GM23338 (cell line): ENCODE data around the gene TMEM87B. TPM values are rescaled to one million over a fixed set of nuclear protein-coding genes. Genes with fewer than 3 reads are reported as not detected.

Experiments used
- ATAC-seq: fragments of 200-7000 bp; cut with Tn5 transposase; 3 replicates; pipeline ENCODE4 v1.9.1; 2020
- DNase-seq: peaks from one replicate; pipeline ENCODE4 v3.0.0-alpha.2; 2015; ENCODE audit warnings: low spot score
- H2AFZ ChIP-seq: fragments of 200-600 bp; sonication (generic); 2 replicates; pipeline ENCODE4 v1.8.0; 2016; ENCODE audit warnings: antibody characterized with exemption, mild to moderate bottlenecking, moderate library complexity
- H3F3A ChIP-seq: fragments of 200-600 bp; sonication (generic); replicated peaks from 2 replicates; pipeline ENCODE4 v1.8.0; 2017; ENCODE audit warnings: antibody characterized with exemption, mixed run types, low read depth
- H3K27ac ChIP-seq: fragments of 200-600 bp; sonication (generic); 2 replicates; pipeline ENCODE4 v1.6.1; 2016; ENCODE audit warnings: low read depth
- H3K27me3 ChIP-seq: fragments of 200-600 bp; sonication (generic); 2 replicates; pipeline ENCODE4 v1.8.0; 2016; ENCODE audit warnings: mild to moderate bottlenecking, mixed run types, moderate library complexity; ENCODE audit not compliant: insufficient read depth
- H3K36me3 ChIP-seq: fragments of 200-600 bp; sonication (generic); 2 replicates; pipeline ENCODE4 v1.8.0; 2016; ENCODE audit warnings: mild to moderate bottlenecking; ENCODE audit not compliant: insufficient read depth
- H3K4me1 ChIP-seq: fragments of 200-600 bp; sonication (generic); 2 replicates; pipeline ENCODE4 v1.8.0; 2016; ENCODE audit warnings: mild to moderate bottlenecking, moderate library complexity; ENCODE audit not compliant: insufficient read depth
- H3K4me2 ChIP-seq: fragments of 200-600 bp; sonication (generic); 2 replicates; pipeline ENCODE4 v1.7.1; 2017; ENCODE audit warnings: mixed run types
- H3K4me3 ChIP-seq: fragments of 200-600 bp; sonication (generic); 2 replicates; pipeline ENCODE4 v1.6.1; 2016; ENCODE audit warnings: mixed run types
- H3K79me2 ChIP-seq: fragments of 200-600 bp; sonication (generic); replicated peaks from 2 replicates; pipeline ENCODE4 v1.8.0; 2017; ENCODE audit warnings: mild to moderate bottlenecking; ENCODE audit not compliant: insufficient read depth
- H3K9me2 ChIP-seq: fragments of 200-600 bp; sonication (generic); 2 replicates; pipeline ENCODE4 v1.8.0; 2017; ENCODE audit not compliant: insufficient read depth
- H4K20me1 ChIP-seq: fragments of 200-600 bp; sonication (generic); replicated peaks from 2 replicates; pipeline ENCODE4 v1.8.0; 2017; ENCODE audit warnings: mild to moderate bottlenecking; ENCODE audit not compliant: insufficient read depth
- H3K27ac Mint-ChIP-seq: 2 replicates; pipeline ENCODE4 v1.8.0; 2020; ENCODE audit warnings: inconsistent platforms, mild to moderate bottlenecking, moderate library complexity, mixed read lengths
- H3K27me3 Mint-ChIP-seq: 3 replicates; pipeline ENCODE4 v1.8.0; 2022; ENCODE audit warnings: low read depth, mild to moderate bottlenecking, moderate library complexity, mixed read lengths, inconsistent platforms; ENCODE audit not compliant: insufficient read depth, poor library complexity
- H3K36me3 Mint-ChIP-seq: 3 replicates; pipeline ENCODE4 v1.8.0; 2021; ENCODE audit warnings: low read depth, mild to moderate bottlenecking, inconsistent platforms, moderate library complexity, mixed read lengths
- H3K4me1 Mint-ChIP-seq: 3 replicates; pipeline ENCODE4 v1.8.0; 2020; ENCODE audit warnings: mild to moderate bottlenecking, inconsistent platforms, mixed read lengths
- H3K4me3 Mint-ChIP-seq: 3 replicates; pipeline ENCODE4 v1.8.0; 2021; ENCODE audit warnings: moderate library complexity, mild to moderate bottlenecking, inconsistent platforms, mixed read lengths
- H3K9me3 Mint-ChIP-seq: 3 replicates; pipeline ENCODE4 v1.8.0; 2020; ENCODE audit warnings: moderate library complexity, mild to moderate bottlenecking, inconsistent platforms, mixed read lengths
- EZH2 ChIP-seq: fragments of 200-600 bp; sonication (generic); IDR thresholded peaks from one replicate; pipeline ENCODE4 v1.8.0; 2017; ENCODE audit warnings: antibody characterized with exemption, mild to moderate bottlenecking, low read depth; ENCODE audit not compliant: unreplicated experiment
- EZH2phosphoT487 ChIP-seq: fragments of 200-600 bp; sonication (generic); IDR thresholded peaks from one replicate; pipeline ENCODE4 v1.8.1; 2018; ENCODE audit warnings: antibody characterized with exemption; ENCODE audit not compliant: unreplicated experiment
- JUNB ChIP-seq: IDR thresholded peaks from one replicate; pipeline ENCODE4 v1.6.1; 2016; ENCODE audit warnings: antibody characterized with exemption; ENCODE audit not compliant: unreplicated experiment
- POLR2AphosphoS5 ChIP-seq: IDR thresholded peaks from 2 replicates; pipeline ENCODE4 v1.6.1; 2016; ENCODE audit warnings: antibody characterized with exemption, low read depth
- STAT1 ChIP-seq: IDR thresholded peaks from one replicate; pipeline ENCODE4 v1.6.1; 2016; ENCODE audit warnings: antibody characterized with exemption; ENCODE audit not compliant: unreplicated experiment
- ZNF114 ChIP-seq: fragments of 250-450 bp; sonication (Bioruptor Pico); IDR thresholded peaks from 2 replicates; pipeline ENCODE4 v1.5.0; 2020; ENCODE audit warnings: mild to moderate bottlenecking, moderate library complexity
- polyA plus RNA-seq: library from polyadenylated mRNA; unstranded; fragments of >200 nt; fragmentation: Nextera tagmentation; extraction: Ambion mirVana; gene quantifications from 2 replicates; pipeline ENCODE4 v1.2.1, GENCODE V29; 2016
- total RNA-seq: library from RNA; depleted of rRNA; stranded (reverse); fragments of >200 nt; shearing (Covaris generic); gene quantifications from 2 replicates; pipeline ENCODE4 v1.2.3, GENCODE V29; 2014
- TF ChIP-seq, protein P1 (sequence below): IDR thresholded peaks from one replicate; pipeline ENCODE4 v1.6.1; 2018; ENCODE audit warnings: antibody characterized with exemption; ENCODE audit not compliant: unreplicated experiment
- TF ChIP-seq, protein P2 (sequence below): IDR thresholded peaks from 2 replicates; pipeline ENCODE4 v1.6.1; 2016; ENCODE audit warnings: antibody characterized with exemption
- TF ChIP-seq, protein P3 (sequence below), 2 experiments: fragments of 200-600 bp in 1 of 2; sonication (generic) in 1 of 2; conservative IDR thresholded peaks; 2 replicates each; pipeline versions ENCODE4 v1.5.1 to v1.6.1; 2016 to 2017; ENCODE audit warnings: antibody characterized with exemption in 2 of 2, low read depth in 2 of 2, mild to moderate bottlenecking in 2 of 2, moderate library complexity in 1 of 2

The TMEM87B gene
- total and polyA plus RNA-seq, 2 experiments from 2014 or later, result 7.0 to 15.4 TPM

DNA sequence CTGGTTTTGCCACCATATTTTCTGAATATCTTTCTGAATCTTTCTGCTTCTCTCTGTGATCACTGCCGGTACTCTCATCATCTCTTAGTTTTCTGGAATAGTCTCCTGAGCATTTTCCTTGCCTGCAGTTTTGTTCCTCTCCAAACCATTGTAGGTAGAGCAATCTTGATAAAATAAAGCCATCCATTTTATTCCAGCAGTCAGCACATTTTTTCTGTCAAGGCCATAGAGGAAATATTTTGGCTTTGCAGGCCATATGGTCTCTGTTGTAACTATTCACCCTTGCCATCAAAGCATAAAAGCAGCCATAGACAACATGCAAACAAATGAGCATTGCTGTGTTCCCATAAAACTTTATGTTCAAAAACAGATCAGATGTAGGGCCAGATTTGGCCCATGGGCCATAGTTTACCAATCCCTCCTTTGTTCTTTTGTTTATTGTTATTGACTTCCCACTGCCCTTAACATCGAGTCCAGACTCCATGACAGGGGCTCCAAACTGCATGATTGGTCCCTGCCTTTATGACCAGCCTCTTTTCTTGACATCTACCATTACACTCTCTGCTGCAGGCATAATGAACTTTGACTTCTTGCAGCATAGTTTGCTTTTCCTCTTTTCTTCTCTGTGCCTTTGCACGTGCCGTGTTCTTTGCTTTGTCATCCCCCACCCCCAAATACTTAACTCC is 29.8 kb downstream of the TMEM87B start:
- TF ChIP-seq JUNB, result no peak
- TF ChIP-seq, protein P1, sequence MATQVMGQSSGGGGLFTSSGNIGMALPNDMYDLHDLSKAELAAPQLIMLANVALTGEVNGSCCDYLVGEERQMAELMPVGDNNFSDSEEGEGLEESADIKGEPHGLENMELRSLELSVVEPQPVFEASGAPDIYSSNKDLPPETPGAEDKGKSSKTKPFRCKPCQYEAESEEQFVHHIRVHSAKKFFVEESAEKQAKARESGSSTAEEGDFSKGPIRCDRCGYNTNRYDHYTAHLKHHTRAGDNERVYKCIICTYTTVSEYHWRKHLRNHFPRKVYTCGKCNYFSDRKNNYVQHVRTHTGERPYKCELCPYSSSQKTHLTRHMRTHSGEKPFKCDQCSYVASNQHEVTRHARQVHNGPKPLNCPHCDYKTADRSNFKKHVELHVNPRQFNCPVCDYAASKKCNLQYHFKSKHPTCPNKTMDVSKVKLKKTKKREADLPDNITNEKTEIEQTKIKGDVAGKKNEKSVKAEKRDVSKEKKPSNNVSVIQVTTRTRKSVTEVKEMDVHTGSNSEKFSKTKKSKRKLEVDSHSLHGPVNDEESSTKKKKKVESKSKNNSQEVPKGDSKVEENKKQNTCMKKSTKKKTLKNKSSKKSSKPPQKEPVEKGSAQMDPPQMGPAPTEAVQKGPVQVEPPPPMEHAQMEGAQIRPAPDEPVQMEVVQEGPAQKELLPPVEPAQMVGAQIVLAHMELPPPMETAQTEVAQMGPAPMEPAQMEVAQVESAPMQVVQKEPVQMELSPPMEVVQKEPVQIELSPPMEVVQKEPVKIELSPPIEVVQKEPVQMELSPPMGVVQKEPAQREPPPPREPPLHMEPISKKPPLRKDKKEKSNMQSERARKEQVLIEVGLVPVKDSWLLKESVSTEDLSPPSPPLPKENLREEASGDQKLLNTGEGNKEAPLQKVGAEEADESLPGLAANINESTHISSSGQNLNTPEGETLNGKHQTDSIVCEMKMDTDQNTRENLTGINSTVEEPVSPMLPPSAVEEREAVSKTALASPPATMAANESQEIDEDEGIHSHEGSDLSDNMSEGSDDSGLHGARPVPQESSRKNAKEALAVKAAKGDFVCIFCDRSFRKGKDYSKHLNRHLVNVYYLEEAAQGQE, result no peak
- TF ChIP-seq STAT1, result no peak
- no peak for TF ChIP-seq ZNF114
- TF ChIP-seq EZH2phosphoT487, result no peak
- TF ChIP-seq, protein P2, sequence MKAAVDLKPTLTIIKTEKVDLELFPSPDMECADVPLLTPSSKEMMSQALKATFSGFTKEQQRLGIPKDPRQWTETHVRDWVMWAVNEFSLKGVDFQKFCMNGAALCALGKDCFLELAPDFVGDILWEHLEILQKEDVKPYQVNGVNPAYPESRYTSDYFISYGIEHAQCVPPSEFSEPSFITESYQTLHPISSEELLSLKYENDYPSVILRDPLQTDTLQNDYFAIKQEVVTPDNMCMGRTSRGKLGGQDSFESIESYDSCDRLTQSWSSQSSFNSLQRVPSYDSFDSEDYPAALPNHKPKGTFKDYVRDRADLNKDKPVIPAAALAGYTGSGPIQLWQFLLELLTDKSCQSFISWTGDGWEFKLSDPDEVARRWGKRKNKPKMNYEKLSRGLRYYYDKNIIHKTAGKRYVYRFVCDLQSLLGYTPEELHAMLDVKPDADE, result no peak
- no peak for TF ChIP-seq EZH2
- no peaks in the 10 kb centered on the region for H4K20me1 ChIP-seq
- no peaks in the 10 kb centered on the region for H3K9me2 ChIP-seq
- H2AFZ ChIP-seq, result no peak overlapping the region
- H3K4me2 ChIP-seq, result no peak overlapping the region
- Mint-ChIP-seq H3K4me3 (no peak overlapping the region), H3K27ac (no peak overlapping the region), H3K36me3 (peaks cover 9% of the 10 kb centered on the region), H3K9me3 (no peaks in the 10 kb centered on the region), H3K4me1 (no peaks in the 10 kb centered on the region), H3K27me3 (no peaks in the 10 kb centered on the region)
- H3K79me2 ChIP-seq, result no peaks in the 10 kb centered on the region
- H3K4me1 ChIP-seq, result no peaks in the 10 kb centered on the region
- no peaks in the 10 kb centered on the region for H3K27me3 ChIP-seq
- no peak overlapping the region for H3K4me3 ChIP-seq
- H3K36me3 ChIP-seq, result no peaks in the 10 kb centered on the region
- H3K27ac ChIP-seq, result no peak overlapping the region
- no peak for ATAC-seq
- no peak for DNase-seq
- no peaks in the 10 kb centered on the region for H3F3A ChIP-seq

DNA sequence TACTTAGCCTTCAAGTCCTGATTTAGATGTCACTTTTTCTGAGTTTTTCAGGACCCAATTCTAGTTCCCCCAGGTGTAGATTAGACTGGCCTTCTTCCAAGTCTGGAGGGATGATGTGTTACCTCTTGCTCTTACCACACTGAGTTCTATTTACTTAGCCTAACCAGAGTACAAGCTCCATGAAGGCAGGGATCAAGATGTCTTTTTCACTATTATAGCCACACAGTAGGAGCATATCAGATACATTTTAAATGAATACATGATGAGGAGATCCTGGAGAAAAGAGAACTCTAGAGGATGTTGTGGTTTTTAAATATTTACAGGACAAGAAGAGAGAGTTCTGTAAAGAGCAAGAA is 30.3 kb downstream of the TMEM87B start:
- no peaks in the 10 kb centered on the region for H3K27me3 ChIP-seq
- ATAC-seq (no peak), DNase-seq (no peak)
- TF ChIP-seq EZH2, result no peak
- TF ChIP-seq, protein P3, sequence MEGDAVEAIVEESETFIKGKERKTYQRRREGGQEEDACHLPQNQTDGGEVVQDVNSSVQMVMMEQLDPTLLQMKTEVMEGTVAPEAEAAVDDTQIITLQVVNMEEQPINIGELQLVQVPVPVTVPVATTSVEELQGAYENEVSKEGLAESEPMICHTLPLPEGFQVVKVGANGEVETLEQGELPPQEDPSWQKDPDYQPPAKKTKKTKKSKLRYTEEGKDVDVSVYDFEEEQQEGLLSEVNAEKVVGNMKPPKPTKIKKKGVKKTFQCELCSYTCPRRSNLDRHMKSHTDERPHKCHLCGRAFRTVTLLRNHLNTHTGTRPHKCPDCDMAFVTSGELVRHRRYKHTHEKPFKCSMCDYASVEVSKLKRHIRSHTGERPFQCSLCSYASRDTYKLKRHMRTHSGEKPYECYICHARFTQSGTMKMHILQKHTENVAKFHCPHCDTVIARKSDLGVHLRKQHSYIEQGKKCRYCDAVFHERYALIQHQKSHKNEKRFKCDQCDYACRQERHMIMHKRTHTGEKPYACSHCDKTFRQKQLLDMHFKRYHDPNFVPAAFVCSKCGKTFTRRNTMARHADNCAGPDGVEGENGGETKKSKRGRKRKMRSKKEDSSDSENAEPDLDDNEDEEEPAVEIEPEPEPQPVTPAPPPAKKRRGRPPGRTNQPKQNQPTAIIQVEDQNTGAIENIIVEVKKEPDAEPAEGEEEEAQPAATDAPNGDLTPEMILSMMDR (conservative IDR thresholded peaks at IDR 0.05; ENCODE audit: low read depth in 2 of 2), result no peak
- TF ChIP-seq ZNF114, result no peak
- TF ChIP-seq, protein P2, result no peak
- no peak for TF ChIP-seq POLR2AphosphoS5
- no peak overlapping the region for H3K4me3 Mint-ChIP-seq
- H4K20me1 ChIP-seq, result no peaks in the 10 kb centered on the region
- no peak overlapping the region for H2AFZ ChIP-seq
- no peaks in the 10 kb centered on the region for H3K36me3 ChIP-seq
- peaks cover 9% of the 10 kb centered on the region for H3K36me3 Mint-ChIP-seq
- H3K9me3 Mint-ChIP-seq, result no peaks in the 10 kb centered on the region
- H3F3A ChIP-seq, result no peaks in the 10 kb centered on the region
- H3K4me3 ChIP-seq, result no peak overlapping the region
- no peaks in the 10 kb centered on the region for H3K9me2 ChIP-seq
- H3K4me1 Mint-ChIP-seq, result no peaks in the 10 kb centered on the region
- H3K79me2 ChIP-seq, result no peaks in the 10 kb centered on the region
- H3K27ac ChIP-seq, result no peak overlapping the region
- H3K27ac Mint-ChIP-seq, result no peak overlapping the region
- no peaks in the 10 kb centered on the region for H3K4me1 ChIP-seq
- no peak overlapping the region for H3K4me2 ChIP-seq
- H3K27me3 Mint-ChIP-seq, result no peaks in the 10 kb centered on the region
